B cell (primary cell): ENCODE measurements around the gene ARMC10. TPM values are rescaled to one million over a fixed set of nuclear protein-coding genes. Genes with fewer than 3 reads are reported as not detected.

Source experiments
- ATAC-seq: fragments of 200-7000 bp; cut with Tn5 transposase; one replicate; pipeline ENCODE4 v1.10.0; 2021; ENCODE audit warnings: low read depth, mild to moderate bottlenecking, moderate number of reproducible peaks, moderate library complexity
- CTCF ChIA-PET: fragments of 350-600 bp; sonication (Branson Sonifier 250); formaldehyde crosslinking; loops from one replicate; lab custom pipeline; 2021; ENCODE audit warnings: antibody characterized with exemption, inconsistent platforms; lab: Charles Lee
- POLR2A ChIA-PET: fragments of 350-600 bp; sonication (Branson Sonifier 250); formaldehyde crosslinking; loops from one replicate; lab custom pipeline; 2021; ENCODE audit warnings: antibody characterized with exemption; lab: Charles Lee
- DNase-seq: peaks from one replicate; pipeline ENCODE4 v3.0.0; 2013
- H2AFZ ChIP-seq: 2 replicates; pipeline ENCODE4 v1.6.1; 2012; ENCODE audit warnings: mild to moderate bottlenecking, low read depth, low read length; ENCODE audit not compliant: insufficient read depth, poor library complexity, severe bottlenecking
- H3K27ac ChIP-seq, 2 donors: 1 replicate in 1 of 2; 2 replicates in 1 of 2; pipeline ENCODE4 v1.5.1; 2012 to 2013; ENCODE audit warnings: low read length in 2 of 2, mild to moderate bottlenecking in 2 of 2, moderate library complexity in 1 of 2
- H3K27me3 ChIP-seq, 4 experiments: fragments of 200-600 bp in 1 of 4; sonication (generic) in 1 of 4; replicated peaks in 1 of 4; 1 replicate in 2 of 4; 2 replicates in 2 of 4; pipeline versions ENCODE4 v1.6.1 to v1.7.0; 2013 to 2016; ENCODE audit warnings: low read length in 3 of 4, mild to moderate bottlenecking in 2 of 4, mixed read lengths in 1 of 4, moderate library complexity in 1 of 4; ENCODE audit not compliant: insufficient read depth in 4 of 4, control insufficient read depth in 3 of 4; ENCODE audit errors: control extremely low read depth in 1 of 4
- H3K36me3 ChIP-seq, 2 experiments: replicated peaks in 1 of 2; 1 replicate in 1 of 2; 2 replicates in 1 of 2; pipeline versions ENCODE4 v1.6.1 to v1.7.1; 2013; ENCODE audit warnings: low read length in 1 of 2; ENCODE audit not compliant: insufficient read depth in 2 of 2, control insufficient read depth in 1 of 2; ENCODE audit errors: control extremely low read depth in 1 of 2, extremely low read depth in 1 of 2
- H3K4me1 ChIP-seq, 2 donors: fragments of 200-600 bp in 1 of 2; sonication (generic) in 1 of 2; 1 replicate in 1 of 2; 2 replicates in 1 of 2; pipeline versions ENCODE4 v1.5.1 to v1.6.1; 2013 to 2017; ENCODE audit warnings: low read length in 2 of 2; ENCODE audit not compliant: control insufficient read depth in 2 of 2, insufficient read depth in 2 of 2
- H3K4me2 ChIP-seq: replicated peaks from 2 replicates; pipeline ENCODE3; 2012; ENCODE audit warnings: mild to moderate bottlenecking, low read depth, low read length; ENCODE audit not compliant: poor library complexity, severe bottlenecking
- H3K4me3 ChIP-seq, 5 experiments: fragments of 200-600 bp in 1 of 5; sonication (generic) in 1 of 5; 1 replicate in 3 of 5; 2 replicates in 2 of 5; pipeline versions ENCODE4 v1.5.1 to v1.7.0; 2011 to 2016; ENCODE audit warnings: low read length in 4 of 5, mild to moderate bottlenecking in 4 of 5, low read depth in 2 of 5, control low read depth in 1 of 5, moderate library complexity in 1 of 5; ENCODE audit not compliant: insufficient read depth in 1 of 5; ENCODE audit errors: control extremely low read depth in 1 of 5, extremely low read depth in 1 of 5
- H3K79me2 ChIP-seq: fragments of 200-600 bp; sonication (generic); one replicate; pipeline ENCODE4 v1.6.0; 2016; ENCODE audit warnings: low read length; ENCODE audit not compliant: control insufficient read depth, insufficient read depth
- H3K9ac ChIP-seq: fragments of 200-600 bp; sonication (generic); 2 replicates; pipeline ENCODE4 v1.6.1; 2017; ENCODE audit warnings: mild to moderate bottlenecking, low read length, moderate library complexity
- H3K9me3 ChIP-seq, 3 donors: one replicate each; pipeline versions ENCODE4 v1.6.1 to v1.7.1; 2013; ENCODE audit warnings: low read length in 2 of 3; ENCODE audit not compliant: control insufficient read depth in 2 of 3, insufficient read depth in 1 of 3; ENCODE audit errors: control extremely low read depth in 1 of 3
- H4K20me1 ChIP-seq: 2 replicates; pipeline ENCODE4 v1.6.0; 2012; ENCODE audit warnings: mild to moderate bottlenecking, low read length; ENCODE audit not compliant: insufficient read depth, control insufficient read depth, poor library complexity, severe bottlenecking
- H3K27ac Mint-ChIP-seq: one replicate; pipeline ENCODE4 v1.8.0; 2021; ENCODE audit warnings: mixed read lengths
- H3K27me3 Mint-ChIP-seq: one replicate; pipeline ENCODE4 v1.8.0; 2021; ENCODE audit warnings: mixed read lengths
- H3K4me1 Mint-ChIP-seq: one replicate; pipeline ENCODE4 v1.8.0; 2021; ENCODE audit warnings: mixed read lengths
- H3K4me3 Mint-ChIP-seq: one replicate; pipeline ENCODE4 v1.8.0; 2021; ENCODE audit warnings: mixed read lengths
- H3K9me3 Mint-ChIP-seq: one replicate; pipeline ENCODE4 v1.8.0; 2022; ENCODE audit warnings: mixed read lengths; ENCODE audit not compliant: insufficient read depth
- CTCF ChIP-seq: fragments of 200-600 bp; IDR thresholded peaks from one replicate; pipeline ENCODE4 v1.8.0; 2022; ENCODE audit warnings: antibody characterized with exemption, mild to moderate bottlenecking
- EZH2 ChIP-seq: IDR thresholded peaks from 2 replicates; pipeline ENCODE4 v1.6.1; 2012; ENCODE audit warnings: borderline replicate concordance, low read depth, mild to moderate bottlenecking, moderate library complexity, low read length; ENCODE audit not compliant: insufficient read depth, poor library complexity, severe bottlenecking
- WGBS: methylation state at CpG from one replicate; pipeline ENCODE4 v1.1.5; 2013; ENCODE audit warnings: missing lambda C conversion rate; ENCODE audit not compliant: insufficient coverage; 5-methylcytosine and 5-hydroxymethylcytosine counted together
- intact Hi-C: fragments of 100-400 bp; cut with micrococcal nuclease; formaldehyde crosslinking; loops from one replicate; pipeline ENCODE4 v1.10.0; 2022
- polyA plus RNA-seq: library from polyadenylated mRNA; depleted of rRNA; stranded (reverse); fragments of >200 nt; gene quantifications from 2 replicates; pipeline ENCODE4 v1.2.3, GENCODE V29; 2012
- total RNA-seq, 2 donors: library from RNA; stranded (reverse); fragments of 120-200 nt in 1 of 2; gene quantifications; 1 replicate in 1 of 2; 2 replicates in 1 of 2; pipeline versions ENCODE4 v1.2.3 to v1.2.4, GENCODE V29; 2013 to 2022

Gene ARMC10
- total and polyA plus RNA-seq, 2 donors (not counting 1 experiment from before 2014, with no cell fraction given), result 7.3 to 24.2 TPM

- no peak overlapping the region for H3K4me2 ChIP-seq
- H4K20me1 ChIP-seq, result no peaks in the 10 kb centered on the region
- Mint-ChIP-seq H3K9me3 (no peaks in the 10 kb centered on the region), H3K4me1 (no peaks in the 10 kb centered on the region), H3K27me3 (no peaks in the 10 kb centered on the region), H3K4me3 (no peak overlapping the region), H3K27ac (no peak overlapping the region)
- CTCF ChIA-PET, result no interaction called here
- no peaks in the 10 kb centered on the region for H3K4me1 ChIP-seq
- H3K4me3 ChIP-seq, result no peak overlapping the region
- peaks cover 16 to 33% of the 10 kb centered on the region in 2 experiments for H3K36me3 ChIP-seq
- TF ChIP-seq CTCF (no peak), EZH2 (no peak)
- H3K79me2 ChIP-seq, result peaks cover 3% of the 10 kb centered on the region
- ATAC-seq, result no peak
- POLR2A ChIA-PET, result no interaction called here
- DNase-seq, result no peak
- no peak overlapping the region for H3K9ac ChIP-seq
- H3K27ac ChIP-seq, result no peak overlapping the region
- H2AFZ ChIP-seq, result no peak overlapping the region
- H3K9me3 ChIP-seq, result no peaks in the 10 kb centered on the region
- H3K27me3 ChIP-seq, result no peaks in the 10 kb centered on the region
- intact Hi-C loops, result no loop called here
These were observed 46.7 kb downstream of the ARMC10 start for GRCh38 chr7:103121641-103122040.

GRCh38 chr7:103123529-103123928, 48.6 kb downstream of the ARMC10 start:
- Mint-ChIP-seq H3K27ac (no peak overlapping the region), H3K4me1 (no peaks in the 10 kb centered on the region), H3K9me3 (no peaks in the 10 kb centered on the region), H3K27me3 (no peaks in the 10 kb centered on the region), H3K4me3 (no peak overlapping the region)
- Histone ChIP-seq H3K9me3 (no peaks in the 10 kb centered on the region), H4K20me1 (no peaks in the 10 kb centered on the region), H3K27ac (no peak overlapping the region), H3K4me1 (no peaks in the 10 kb centered on the region), H3K36me3 (peaks cover 12 to 51% of the 10 kb centered on the region in 2 experiments), H3K4me2 (no peak overlapping the region), H3K27me3 (no peaks in the 10 kb centered on the region), H2AFZ (no peak overlapping the region), H3K4me3 (no peak overlapping the region), H3K9ac (no peak overlapping the region), H3K79me2 (peaks cover 4% of the 10 kb centered on the region)
- TF ChIP-seq EZH2 (no peak), CTCF (no peak)
- POLR2A ChIA-PET, result no interaction called here
- ATAC-seq (no peak), DNase-seq (no peak)
- no CpG with 5 or more reads among the region's 3 CpGs for whole genome bisulfite sequencing
- intact Hi-C loops, result no loop called here
- CTCF ChIA-PET, result no interaction called here
